B cell (primary cell): ENCODE results near the gene FMN1. TPM values are rescaled to one million over a fixed set of nuclear protein-coding genes. Genes with fewer than 3 reads are reported as not detected.

Experiments used
- ATAC-seq: fragments of 200-7000 bp; cut with Tn5 transposase; one replicate; pipeline ENCODE4 v1.10.0; 2021; ENCODE audit warnings: low read depth, mild to moderate bottlenecking, moderate number of reproducible peaks, moderate library complexity
- CTCF ChIA-PET: fragments of 350-600 bp; sonication (Branson Sonifier 250); formaldehyde crosslinking; loops from one replicate; lab custom pipeline; 2021; ENCODE audit warnings: antibody characterized with exemption, inconsistent platforms; lab: Charles Lee
- POLR2A ChIA-PET: fragments of 350-600 bp; sonication (Branson Sonifier 250); formaldehyde crosslinking; loops from one replicate; lab custom pipeline; 2021; ENCODE audit warnings: antibody characterized with exemption; lab: Charles Lee
- DNase-seq: peaks from one replicate; pipeline ENCODE4 v3.0.0; 2013
- H2AFZ ChIP-seq: 2 replicates; pipeline ENCODE4 v1.6.1; 2012; ENCODE audit warnings: mild to moderate bottlenecking, low read depth, low read length; ENCODE audit not compliant: insufficient read depth, poor library complexity, severe bottlenecking
- H3K27ac ChIP-seq, 2 donors: 1 replicate in 1 of 2; 2 replicates in 1 of 2; pipeline ENCODE4 v1.5.1; 2012 to 2013; ENCODE audit warnings: low read length in 2 of 2, mild to moderate bottlenecking in 2 of 2, moderate library complexity in 1 of 2
- H3K27me3 ChIP-seq, 4 experiments: fragments of 200-600 bp in 1 of 4; sonication (generic) in 1 of 4; replicated peaks in 1 of 4; 1 replicate in 2 of 4; 2 replicates in 2 of 4; pipeline versions ENCODE4 v1.6.1 to v1.7.0; 2013 to 2016; ENCODE audit warnings: low read length in 3 of 4, mild to moderate bottlenecking in 2 of 4, mixed read lengths in 1 of 4, moderate library complexity in 1 of 4; ENCODE audit not compliant: insufficient read depth in 4 of 4, control insufficient read depth in 3 of 4; ENCODE audit errors: control extremely low read depth in 1 of 4
- H3K36me3 ChIP-seq, 2 experiments: replicated peaks in 1 of 2; 1 replicate in 1 of 2; 2 replicates in 1 of 2; pipeline versions ENCODE4 v1.6.1 to v1.7.1; 2013; ENCODE audit warnings: low read length in 1 of 2; ENCODE audit not compliant: insufficient read depth in 2 of 2, control insufficient read depth in 1 of 2; ENCODE audit errors: control extremely low read depth in 1 of 2, extremely low read depth in 1 of 2
- H3K4me1 ChIP-seq, 2 donors: fragments of 200-600 bp in 1 of 2; sonication (generic) in 1 of 2; 1 replicate in 1 of 2; 2 replicates in 1 of 2; pipeline versions ENCODE4 v1.5.1 to v1.6.1; 2013 to 2017; ENCODE audit warnings: low read length in 2 of 2; ENCODE audit not compliant: control insufficient read depth in 2 of 2, insufficient read depth in 2 of 2
- H3K4me2 ChIP-seq: replicated peaks from 2 replicates; pipeline ENCODE3; 2012; ENCODE audit warnings: mild to moderate bottlenecking, low read depth, low read length; ENCODE audit not compliant: poor library complexity, severe bottlenecking
- H3K4me3 ChIP-seq, 5 experiments: fragments of 200-600 bp in 1 of 5; sonication (generic) in 1 of 5; 1 replicate in 3 of 5; 2 replicates in 2 of 5; pipeline versions ENCODE4 v1.5.1 to v1.7.0; 2011 to 2016; ENCODE audit warnings: low read length in 4 of 5, mild to moderate bottlenecking in 4 of 5, low read depth in 2 of 5, control low read depth in 1 of 5, moderate library complexity in 1 of 5; ENCODE audit not compliant: insufficient read depth in 1 of 5; ENCODE audit errors: control extremely low read depth in 1 of 5, extremely low read depth in 1 of 5
- H3K79me2 ChIP-seq: fragments of 200-600 bp; sonication (generic); one replicate; pipeline ENCODE4 v1.6.0; 2016; ENCODE audit warnings: low read length; ENCODE audit not compliant: control insufficient read depth, insufficient read depth
- H3K9ac ChIP-seq: fragments of 200-600 bp; sonication (generic); 2 replicates; pipeline ENCODE4 v1.6.1; 2017; ENCODE audit warnings: mild to moderate bottlenecking, low read length, moderate library complexity
- H3K9me3 ChIP-seq, 3 donors: one replicate each; pipeline versions ENCODE4 v1.6.1 to v1.7.1; 2013; ENCODE audit warnings: low read length in 2 of 3; ENCODE audit not compliant: control insufficient read depth in 2 of 3, insufficient read depth in 1 of 3; ENCODE audit errors: control extremely low read depth in 1 of 3
- H4K20me1 ChIP-seq: 2 replicates; pipeline ENCODE4 v1.6.0; 2012; ENCODE audit warnings: mild to moderate bottlenecking, low read length; ENCODE audit not compliant: insufficient read depth, control insufficient read depth, poor library complexity, severe bottlenecking
- H3K27ac Mint-ChIP-seq: one replicate; pipeline ENCODE4 v1.8.0; 2021; ENCODE audit warnings: mixed read lengths
- H3K27me3 Mint-ChIP-seq: one replicate; pipeline ENCODE4 v1.8.0; 2021; ENCODE audit warnings: mixed read lengths
- H3K4me1 Mint-ChIP-seq: one replicate; pipeline ENCODE4 v1.8.0; 2021; ENCODE audit warnings: mixed read lengths
- H3K4me3 Mint-ChIP-seq: one replicate; pipeline ENCODE4 v1.8.0; 2021; ENCODE audit warnings: mixed read lengths
- H3K9me3 Mint-ChIP-seq: one replicate; pipeline ENCODE4 v1.8.0; 2022; ENCODE audit warnings: mixed read lengths; ENCODE audit not compliant: insufficient read depth
- EZH2 ChIP-seq: IDR thresholded peaks from 2 replicates; pipeline ENCODE4 v1.6.1; 2012; ENCODE audit warnings: borderline replicate concordance, low read depth, mild to moderate bottlenecking, moderate library complexity, low read length; ENCODE audit not compliant: insufficient read depth, poor library complexity, severe bottlenecking
- WGBS: methylation state at CpG from one replicate; pipeline ENCODE4 v1.1.5; 2013; ENCODE audit warnings: missing lambda C conversion rate; ENCODE audit not compliant: insufficient coverage; 5-methylcytosine and 5-hydroxymethylcytosine counted together
- intact Hi-C: fragments of 100-400 bp; cut with micrococcal nuclease; formaldehyde crosslinking; loops from one replicate; pipeline ENCODE4 v1.10.0; 2022
- polyA plus RNA-seq: library from polyadenylated mRNA; depleted of rRNA; stranded (reverse); fragments of >200 nt; gene quantifications from 2 replicates; pipeline ENCODE4 v1.2.3, GENCODE V29; 2012
- total RNA-seq, 2 donors: library from RNA; stranded (reverse); fragments of 120-200 nt in 1 of 2; gene quantifications; 1 replicate in 1 of 2; 2 replicates in 1 of 2; pipeline versions ENCODE4 v1.2.3 to v1.2.4, GENCODE V29; 2013 to 2022
- TF ChIP-seq, protein P1 (sequence below): fragments of 200-600 bp; IDR thresholded peaks from one replicate; pipeline ENCODE4 v1.8.0; 2022; ENCODE audit warnings: antibody characterized with exemption, mild to moderate bottlenecking

The FMN1 gene
- total and polyA plus RNA-seq, 2 donors (not counting 1 experiment from before 2014, with no cell fraction given) = 0.21 to 0.96 TPM

DNA sequence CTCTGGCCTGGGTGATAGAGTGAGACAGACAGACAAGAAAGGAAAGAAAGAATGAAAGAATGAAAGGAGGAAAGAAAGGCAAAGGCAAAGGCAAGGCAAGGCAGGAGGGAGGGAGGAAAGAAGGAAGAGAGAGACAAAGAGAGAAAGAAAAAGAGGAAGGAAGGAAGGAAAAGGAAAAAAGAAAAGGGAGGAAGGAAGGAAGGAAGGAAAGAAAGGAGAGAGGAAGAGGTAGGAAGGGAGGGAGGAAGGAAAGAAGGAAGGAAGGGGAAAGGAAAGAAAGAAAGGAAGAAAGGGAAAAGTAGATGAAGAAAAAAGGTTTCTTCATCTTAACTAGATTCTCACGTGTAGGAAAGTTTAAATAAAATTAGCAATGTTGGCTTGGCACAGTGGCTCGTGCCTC, 334.5 kb downstream of the FMN1 start:
- no peaks in the 10 kb centered on the region for H3K9me3 ChIP-seq

DNA sequence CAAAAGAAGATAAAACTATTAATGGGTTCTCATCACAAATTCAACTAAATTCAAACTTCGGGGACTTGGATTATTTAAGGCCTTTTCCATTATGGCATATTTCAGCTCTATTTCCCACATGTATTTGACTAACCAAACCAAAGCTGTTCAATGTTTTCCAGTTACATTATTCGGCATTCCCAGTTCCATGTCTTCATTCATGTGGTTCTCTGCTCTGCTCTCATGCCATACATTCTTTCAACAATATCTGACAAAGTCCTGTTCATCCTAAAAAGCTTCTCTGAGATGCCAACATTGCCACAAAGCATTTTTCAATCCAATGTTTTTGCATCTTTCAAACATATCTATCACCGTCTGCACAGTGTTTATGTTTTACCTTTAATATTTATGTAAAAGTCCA, 335.3 kb downstream of the FMN1 start:
- no peak for DNase-seq
- Histone ChIP-seq H3K4me2 (no peak overlapping the region), H3K79me2 (no peaks in the 10 kb centered on the region), H3K27me3 (no peaks in the 10 kb centered on the region), H3K4me1 (peaks cover 6 to 9% of the 10 kb centered on the region in 2 donors), H3K9ac (no peak overlapping the region), H3K27ac (no peak overlapping the region), H3K9me3 (no peaks in the 10 kb centered on the region), H3K36me3 (no peaks in the 10 kb centered on the region), H3K4me3 (no peak overlapping the region), H4K20me1 (no peaks in the 10 kb centered on the region), H2AFZ (no peak overlapping the region)
- TF ChIP-seq EZH2 = no peak
- TF ChIP-seq, protein P1, sequence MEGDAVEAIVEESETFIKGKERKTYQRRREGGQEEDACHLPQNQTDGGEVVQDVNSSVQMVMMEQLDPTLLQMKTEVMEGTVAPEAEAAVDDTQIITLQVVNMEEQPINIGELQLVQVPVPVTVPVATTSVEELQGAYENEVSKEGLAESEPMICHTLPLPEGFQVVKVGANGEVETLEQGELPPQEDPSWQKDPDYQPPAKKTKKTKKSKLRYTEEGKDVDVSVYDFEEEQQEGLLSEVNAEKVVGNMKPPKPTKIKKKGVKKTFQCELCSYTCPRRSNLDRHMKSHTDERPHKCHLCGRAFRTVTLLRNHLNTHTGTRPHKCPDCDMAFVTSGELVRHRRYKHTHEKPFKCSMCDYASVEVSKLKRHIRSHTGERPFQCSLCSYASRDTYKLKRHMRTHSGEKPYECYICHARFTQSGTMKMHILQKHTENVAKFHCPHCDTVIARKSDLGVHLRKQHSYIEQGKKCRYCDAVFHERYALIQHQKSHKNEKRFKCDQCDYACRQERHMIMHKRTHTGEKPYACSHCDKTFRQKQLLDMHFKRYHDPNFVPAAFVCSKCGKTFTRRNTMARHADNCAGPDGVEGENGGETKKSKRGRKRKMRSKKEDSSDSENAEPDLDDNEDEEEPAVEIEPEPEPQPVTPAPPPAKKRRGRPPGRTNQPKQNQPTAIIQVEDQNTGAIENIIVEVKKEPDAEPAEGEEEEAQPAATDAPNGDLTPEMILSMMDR = no peak
- ChIA-PET CTCF (interaction anchor here (0.9 to 2.2 kb wide), 2 partner anchors 15 to 77 kb away, joined by 4 to 15 read pairs; no protein-coding TSS in a partner anchor), POLR2A (no interaction called here)
- H3K4me1 Mint-ChIP-seq = peaks cover 18% of the 10 kb centered on the region
- intact Hi-C loops = no loop called here
- H3K27me3 Mint-ChIP-seq = peaks cover 4% of the 10 kb centered on the region
- H3K9me3 Mint-ChIP-seq = no peaks in the 10 kb centered on the region
- H3K4me3 Mint-ChIP-seq = no peak overlapping the region
- no peak for ATAC-seq
- H3K27ac Mint-ChIP-seq = no peak overlapping the region
- 96% methylated on average over 2 of the region's 3 CpGs for WGBS

More for the DNA sequence above, 334.5 kb downstream of the FMN1 start:
- Mint-ChIP-seq H3K27me3 (peaks cover 4% of the 10 kb centered on the region), H3K4me1 (peaks cover 18% of the 10 kb centered on the region), H3K9me3 (no peaks in the 10 kb centered on the region), H3K4me3 (no peak overlapping the region), H3K27ac (no peak overlapping the region)
- POLR2A ChIA-PET = no interaction called here
- no peaks in the 10 kb centered on the region for H3K79me2 ChIP-seq
- H4K20me1 ChIP-seq = no peaks in the 10 kb centered on the region
- DNase-seq = no peak
- ATAC-seq = no peak
- CTCF ChIA-PET = interaction anchor here (2.2 kb wide), 1 partner anchor 16 kb away, joined by 15 read pairs; no protein-coding TSS in a partner anchor
- no peak overlapping the region for H2AFZ ChIP-seq
- no peak overlapping the region for H3K4me3 ChIP-seq
- H3K4me1 ChIP-seq = peaks cover 6 to 9% of the 10 kb centered on the region in 2 donors
- H3K4me2 ChIP-seq = no peak overlapping the region
- H3K9ac ChIP-seq = no peak overlapping the region
- 73% methylated on average over 2 of the region's 2 CpGs for WGBS
- H3K27me3 ChIP-seq = no peaks in the 10 kb centered on the region
- intact Hi-C loops = no loop called here
- TF ChIP-seq EZH2 = no peak
- TF ChIP-seq, protein P1 = no peak
- H3K36me3 ChIP-seq = no peaks in the 10 kb centered on the region
- H3K27ac ChIP-seq = no peak overlapping the region
